Tibial nerve (tissue), 3 donors: ENCODE results near the gene DNASE1L1.

ENCODE experiments used
- CTCF ChIP-seq, 5 experiments: fragments of 200-600 bp in 3 of 5; fragments of 450-650 bp in 2 of 5; sonication (generic) in 3 of 5; IDR thresholded peaks; one replicate each; pipeline ENCODE4 v1.5.1; 2016 to 2019; ENCODE audit warnings: antibody characterized with exemption in 5 of 5, mild to moderate bottlenecking in 3 of 5, moderate library complexity in 2 of 5
- POLR2A ChIP-seq, 2 donors: fragments of 450-650 bp; IDR thresholded peaks; one replicate each; pipeline ENCODE4 v1.6.1; 2017; ENCODE audit warnings: antibody characterized with exemption in 2 of 2, mild to moderate bottlenecking in 2 of 2, moderate library complexity in 2 of 2

DNA sequence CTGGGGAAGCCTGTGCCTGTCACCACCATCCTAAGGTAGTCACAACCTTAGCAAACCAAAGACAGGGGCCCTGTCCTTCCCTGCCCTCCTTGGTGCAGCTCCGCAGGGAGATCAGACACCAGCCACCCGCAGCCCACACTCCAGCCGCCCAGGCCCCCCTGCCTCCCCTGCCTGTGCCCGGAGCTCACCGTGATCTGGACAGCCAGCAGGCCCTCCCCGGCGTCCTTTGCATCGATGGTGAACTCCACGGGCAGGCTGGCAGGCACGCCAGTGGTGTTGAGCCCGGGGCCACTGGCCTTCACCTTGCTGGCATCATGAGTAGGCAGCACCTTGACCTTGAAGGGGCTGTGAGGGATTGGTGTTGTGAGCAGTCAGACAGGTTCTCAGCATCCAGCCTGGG lies 51.0 kb downstream of the DNASE1L1 start:
- no peak for TF ChIP-seq CTCF (IDR thresholded peaks at IDR 0.05)
- TF ChIP-seq POLR2A (IDR thresholded peaks at IDR 0.05), result no peak
